ENCODE results near the gene FFAR4.

Gene FFAR4

GRCh38 chr10:93596539-93596938, 30.1 kb downstream of the FFAR4 start:
- no peaks in the 10 kb centered on the region for H3K79me2 ChIP-seq (ENCODE audit: control insufficient read depth, insufficient read depth, low read length, poor library complexity)
- H2AFZ ChIP-seq (ENCODE audit: insufficient read depth, low read length, poor library complexity) = no peak overlapping the region
- H4K8ac ChIP-seq (ENCODE audit: low read depth, low read length) = no peak overlapping the region
- H3K23ac ChIP-seq (ENCODE audit: low read length) = no peak overlapping the region
- H3K14ac ChIP-seq (ENCODE audit: low read length) = no peak overlapping the region
- no peak overlapping the region for H3K9ac ChIP-seq (ENCODE audit: low read length)
- no peak overlapping the region for H3K4me3 ChIP-seq (ENCODE audit: low read depth, low read length)
- no peaks in the 10 kb centered on the region for H3K79me1 ChIP-seq (ENCODE audit: low read length)
- H4K91ac ChIP-seq (ENCODE audit: low read depth, low read length) = no peak overlapping the region
- no peak overlapping the region for H3K18ac ChIP-seq (ENCODE audit: low read length)
- peaks cover 5% of the 10 kb centered on the region for H3K9me3 ChIP-seq (ENCODE audit: insufficient read depth, low read depth, low read length)
- no peaks in the 10 kb centered on the region for H3K36me3 ChIP-seq (ENCODE audit: control insufficient read depth in 1 of 2, insufficient read depth in 2 of 2, low read length in 2 of 2)
- no peak for DNase-seq
- H2BK120ac ChIP-seq (ENCODE audit: insufficient read depth, low read length, poor library complexity) = no peak overlapping the region
- H3K27ac ChIP-seq (ENCODE audit: low read depth, low read length) = no peak overlapping the region
- no peak overlapping the region for H2AK5ac ChIP-seq (ENCODE audit: low read length)
- WGBS (ENCODE audit: extremely low coverage, insufficient coverage, insufficient read length) = no CpG with 5 or more reads among the region's 4 CpGs
- H3K27me3 ChIP-seq (ENCODE audit: insufficient read depth, low read length) = peaks cover 16% of the 10 kb centered on the region
- H3K4me1 ChIP-seq (ENCODE audit: control insufficient read depth in 1 of 2, insufficient read depth in 2 of 2, low read length in 2 of 2) = peaks cover 17% of the 10 kb centered on the region in 2 experiments
- no peak overlapping the region for H2BK12ac ChIP-seq (ENCODE audit: low read length)
- H3K4me2 ChIP-seq (ENCODE audit: low read length) = no peak overlapping the region
- no peak overlapping the region for H2BK5ac ChIP-seq (ENCODE audit: low read depth, low read length, poor library complexity)
- no peak overlapping the region for H3K4ac ChIP-seq (ENCODE audit: low read depth, low read length)
- H4K12ac ChIP-seq (ENCODE audit: low read depth, low read length) = no peak overlapping the region

GRCh38 chr10:93597075-93597599, 30.7 kb downstream of the FFAR4 start:
- peaks cover 5% of the 10 kb centered on the region for H3K9me3 ChIP-seq (ENCODE audit: insufficient read depth, low read depth, low read length)
- H2BK120ac ChIP-seq (ENCODE audit: insufficient read depth, low read length, poor library complexity) = no peak overlapping the region
- no peak overlapping the region for H2BK12ac ChIP-seq (ENCODE audit: low read length)
- no peak overlapping the region for H3K4me2 ChIP-seq (ENCODE audit: low read length)
- no peaks in the 10 kb centered on the region for H3K36me3 ChIP-seq (ENCODE audit: control insufficient read depth in 1 of 2, insufficient read depth in 2 of 2, low read length in 2 of 2)
- no peak overlapping the region for H4K8ac ChIP-seq (ENCODE audit: low read depth, low read length)
- H3K79me2 ChIP-seq (ENCODE audit: control insufficient read depth, insufficient read depth, low read length, poor library complexity) = no peaks in the 10 kb centered on the region
- peaks cover 19% of the 10 kb centered on the region for H3K27me3 ChIP-seq (ENCODE audit: insufficient read depth, low read length)
- no peak overlapping the region for H3K23ac ChIP-seq (ENCODE audit: low read length)
- H3K4me1 ChIP-seq (ENCODE audit: control insufficient read depth in 1 of 2, insufficient read depth in 2 of 2, low read length in 2 of 2) = peaks cover 17% of the 10 kb centered on the region in 2 experiments
- no peak for DNase-seq
- H3K79me1 ChIP-seq (ENCODE audit: low read length) = no peaks in the 10 kb centered on the region
- H2BK5ac ChIP-seq (ENCODE audit: low read depth, low read length, poor library complexity) = no peak overlapping the region
- H3K9ac ChIP-seq (ENCODE audit: low read length) = no peak overlapping the region
- H4K12ac ChIP-seq (ENCODE audit: low read depth, low read length) = no peak overlapping the region
- H3K4ac ChIP-seq (ENCODE audit: low read depth, low read length) = no peak overlapping the region
- no peak overlapping the region for H2AK5ac ChIP-seq (ENCODE audit: low read length)
- WGBS (ENCODE audit: extremely low coverage, insufficient coverage, insufficient read length) = no CpG with 5 or more reads among the region's 1 CpG
- no peak overlapping the region for H2AFZ ChIP-seq (ENCODE audit: insufficient read depth, low read length, poor library complexity)
- H3K18ac ChIP-seq (ENCODE audit: low read length) = no peak overlapping the region
- H3K27ac ChIP-seq (ENCODE audit: low read depth, low read length) = no peak overlapping the region
- no peak overlapping the region for H3K4me3 ChIP-seq (ENCODE audit: low read depth, low read length)
- no peak overlapping the region for H3K14ac ChIP-seq (ENCODE audit: low read length)
- H4K91ac ChIP-seq (ENCODE audit: low read depth, low read length) = no peak overlapping the region

GRCh38 chr10:93598157-93598556, 31.7 kb downstream of the FFAR4 start:
- H2AFZ ChIP-seq (ENCODE audit: insufficient read depth, low read length, poor library complexity) = no peak overlapping the region
- no peak overlapping the region for H2AK5ac ChIP-seq (ENCODE audit: low read length)
- no peak overlapping the region for H3K4ac ChIP-seq (ENCODE audit: low read depth, low read length)
- no peaks in the 10 kb centered on the region for H3K79me2 ChIP-seq (ENCODE audit: control insufficient read depth, insufficient read depth, low read length, poor library complexity)
- no peak overlapping the region for H3K4me3 ChIP-seq (ENCODE audit: low read depth, low read length)
- no peaks in the 10 kb centered on the region for H3K36me3 ChIP-seq (ENCODE audit: control insufficient read depth in 1 of 2, insufficient read depth in 2 of 2, low read length in 2 of 2)
- H3K27ac ChIP-seq (ENCODE audit: low read depth, low read length) = no peak overlapping the region
- H3K4me1 ChIP-seq (ENCODE audit: control insufficient read depth in 1 of 2, insufficient read depth in 2 of 2, low read length in 2 of 2) = peaks cover 17% of the 10 kb centered on the region in 2 experiments
- no peak overlapping the region for H3K9ac ChIP-seq (ENCODE audit: low read length)
- H2BK12ac ChIP-seq (ENCODE audit: low read length) = no peak overlapping the region
- no peak overlapping the region for H3K18ac ChIP-seq (ENCODE audit: low read length)
- no peak overlapping the region for H4K12ac ChIP-seq (ENCODE audit: low read depth, low read length)
- H3K4me2 ChIP-seq (ENCODE audit: low read length) = no peak overlapping the region
- peaks cover 26% of the 10 kb centered on the region for H3K27me3 ChIP-seq (ENCODE audit: insufficient read depth, low read length)
- H4K91ac ChIP-seq (ENCODE audit: low read depth, low read length) = no peak overlapping the region
- DNase-seq = peak in 1 of 2 donors; percentile 27
- H2BK5ac ChIP-seq (ENCODE audit: low read depth, low read length, poor library complexity) = no peak overlapping the region
- no CpG with 5 or more reads among the region's 5 CpGs for WGBS (ENCODE audit: extremely low coverage, insufficient coverage, insufficient read length)
- no peaks in the 10 kb centered on the region for H3K79me1 ChIP-seq (ENCODE audit: low read length)
- H2BK120ac ChIP-seq (ENCODE audit: insufficient read depth, low read length, poor library complexity) = no peak overlapping the region
- H3K9me3 ChIP-seq (ENCODE audit: insufficient read depth, low read depth, low read length) = peaks cover 5% of the 10 kb centered on the region
- no peak overlapping the region for H4K8ac ChIP-seq (ENCODE audit: low read depth, low read length)
- no peak overlapping the region for H3K23ac ChIP-seq (ENCODE audit: low read length)
- H3K14ac ChIP-seq (ENCODE audit: low read length) = no peak overlapping the region

GRCh38 chr10:93599335-93599734, 32.9 kb downstream of the FFAR4 start:
- WGBS (ENCODE audit: extremely low coverage, insufficient coverage, insufficient read length) = no CpG with 5 or more reads among the region's 1 CpG
- H3K79me1 ChIP-seq (ENCODE audit: low read length) = no peaks in the 10 kb centered on the region

More at GRCh38 chr10:93599335-93599734, 32.9 kb downstream of the FFAR4 start:
- H3K9me3 ChIP-seq (ENCODE audit: insufficient read depth, low read depth, low read length) = peaks cover 5% of the 10 kb centered on the region
- H4K91ac ChIP-seq (ENCODE audit: low read depth, low read length) = no peak overlapping the region
- H2BK5ac ChIP-seq (ENCODE audit: low read depth, low read length, poor library complexity) = no peak overlapping the region
- no peak overlapping the region for H2AK5ac ChIP-seq (ENCODE audit: low read length)
- no peak overlapping the region for H2BK12ac ChIP-seq (ENCODE audit: low read length)
- H2BK120ac ChIP-seq (ENCODE audit: insufficient read depth, low read length, poor library complexity) = no peak overlapping the region
- H4K8ac ChIP-seq (ENCODE audit: low read depth, low read length) = no peak overlapping the region
- H3K4me3 ChIP-seq (ENCODE audit: low read depth, low read length) = no peak overlapping the region
- peaks cover 17% of the 10 kb centered on the region in 2 experiments for H3K4me1 ChIP-seq (ENCODE audit: control insufficient read depth in 1 of 2, insufficient read depth in 2 of 2, low read length in 2 of 2)
- no peak overlapping the region for H3K4me2 ChIP-seq (ENCODE audit: low read length)
- no peak overlapping the region for H3K9ac ChIP-seq (ENCODE audit: low read length)
- H2AFZ ChIP-seq (ENCODE audit: insufficient read depth, low read length, poor library complexity) = no peak overlapping the region
- H3K18ac ChIP-seq (ENCODE audit: low read length) = no peak overlapping the region
- no peaks in the 10 kb centered on the region for H3K36me3 ChIP-seq (ENCODE audit: control insufficient read depth in 1 of 2, insufficient read depth in 2 of 2, low read length in 2 of 2)
- no peaks in the 10 kb centered on the region for H3K79me2 ChIP-seq (ENCODE audit: control insufficient read depth, insufficient read depth, low read length, poor library complexity)
- DNase-seq = no peak
- no peak overlapping the region for H3K4ac ChIP-seq (ENCODE audit: low read depth, low read length)
- no peak overlapping the region for H4K12ac ChIP-seq (ENCODE audit: low read depth, low read length)
- no peak overlapping the region for H3K27ac ChIP-seq (ENCODE audit: low read depth, low read length)
- no peak overlapping the region for H3K14ac ChIP-seq (ENCODE audit: low read length)
- peaks cover 26% of the 10 kb centered on the region for H3K27me3 ChIP-seq (ENCODE audit: insufficient read depth, low read length)
- no peak overlapping the region for H3K23ac ChIP-seq (ENCODE audit: low read length)

All from trophoblast cell (in vitro differentiated cells and primary cell).